ENCODE data around the gene PACC1. TPM values are rescaled to one million over a fixed set of nuclear protein-coding genes. Genes with fewer than 3 reads are reported as not detected.

The PACC1 gene
- 2.6 TPM for total RNA-seq
- long read RNA-seq, transcript TMEM206-201 (8 exons, 2,475 nt), result major isoform, 9 of 9 reads
- long read RNA-seq, partial matches to known transcripts, result 0 of 9 reads
- long read RNA-seq, other reads (novel, unspliced or antisense), result 0 of 9 reads

DNA sequence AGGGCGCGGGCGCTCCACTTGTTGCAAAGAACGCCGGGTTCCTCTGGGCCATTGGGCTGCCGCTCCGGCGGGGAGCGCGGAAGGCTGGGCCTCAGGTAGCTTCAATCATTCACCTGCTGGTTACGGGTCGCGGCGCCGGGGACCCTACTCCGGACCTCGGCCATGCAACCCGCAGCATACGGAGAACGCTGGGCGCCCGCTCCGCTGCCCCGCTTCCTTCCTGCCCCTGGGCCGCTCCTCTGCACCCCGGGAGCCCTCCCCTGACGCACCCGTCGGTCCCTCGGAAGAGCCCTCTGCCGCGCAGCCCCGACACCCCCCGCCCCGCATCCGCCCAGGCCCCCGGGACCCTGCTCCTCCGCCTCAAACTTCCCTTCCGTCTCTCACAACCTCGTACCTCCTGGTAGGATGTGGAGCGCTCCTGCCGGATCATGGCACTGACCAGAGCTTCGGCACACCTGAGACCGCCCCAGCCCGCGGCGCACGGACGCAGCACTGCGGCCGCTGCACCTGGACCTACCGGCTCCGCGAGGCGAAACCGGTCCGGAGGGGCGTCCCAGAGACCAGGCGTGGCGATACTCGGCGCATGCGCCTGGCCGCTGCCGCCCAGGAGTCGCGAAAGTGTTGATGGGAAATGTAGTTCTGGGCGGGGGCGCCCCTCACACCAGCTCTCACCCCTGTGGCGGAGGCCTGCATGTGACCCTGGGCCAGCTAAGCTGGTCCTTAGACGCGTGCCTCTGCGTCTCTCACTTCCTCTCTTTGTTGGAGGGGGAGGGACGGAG is at the start of gene PACC1:
Gene PACC1 (minus strand): TSS at position 559 of the 779 bp plus-strand sequence. CDS start 129 bp downstream, at position 430.
- TF ChIP-seq, protein P1, sequence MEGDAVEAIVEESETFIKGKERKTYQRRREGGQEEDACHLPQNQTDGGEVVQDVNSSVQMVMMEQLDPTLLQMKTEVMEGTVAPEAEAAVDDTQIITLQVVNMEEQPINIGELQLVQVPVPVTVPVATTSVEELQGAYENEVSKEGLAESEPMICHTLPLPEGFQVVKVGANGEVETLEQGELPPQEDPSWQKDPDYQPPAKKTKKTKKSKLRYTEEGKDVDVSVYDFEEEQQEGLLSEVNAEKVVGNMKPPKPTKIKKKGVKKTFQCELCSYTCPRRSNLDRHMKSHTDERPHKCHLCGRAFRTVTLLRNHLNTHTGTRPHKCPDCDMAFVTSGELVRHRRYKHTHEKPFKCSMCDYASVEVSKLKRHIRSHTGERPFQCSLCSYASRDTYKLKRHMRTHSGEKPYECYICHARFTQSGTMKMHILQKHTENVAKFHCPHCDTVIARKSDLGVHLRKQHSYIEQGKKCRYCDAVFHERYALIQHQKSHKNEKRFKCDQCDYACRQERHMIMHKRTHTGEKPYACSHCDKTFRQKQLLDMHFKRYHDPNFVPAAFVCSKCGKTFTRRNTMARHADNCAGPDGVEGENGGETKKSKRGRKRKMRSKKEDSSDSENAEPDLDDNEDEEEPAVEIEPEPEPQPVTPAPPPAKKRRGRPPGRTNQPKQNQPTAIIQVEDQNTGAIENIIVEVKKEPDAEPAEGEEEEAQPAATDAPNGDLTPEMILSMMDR (IDR thresholded peaks at IDR 0.05; ENCODE audit: borderline replicate concordance), result peak; percentile 12
- peaks cover 21% of the 10 kb centered on the region for H3K36me3 ChIP-seq
- peak within 1 kb of the TSS; percentile 95 for H3K4me3 ChIP-seq
- H3K9me3 ChIP-seq (replicated peaks), result no peaks in the 10 kb centered on the region
- H3K4me1 ChIP-seq, result peaks cover 19% of the 10 kb centered on the region
- H3K27ac ChIP-seq (replicated peaks), result peak within 1 kb of the TSS; percentile 54
- DNase-seq, result peak; percentile 90
- no peaks in the 10 kb centered on the region for H3K27me3 ChIP-seq (ENCODE audit: low read depth)
- intact Hi-C loops (cut with micrococcal nuclease), result no loop called here

DNA sequence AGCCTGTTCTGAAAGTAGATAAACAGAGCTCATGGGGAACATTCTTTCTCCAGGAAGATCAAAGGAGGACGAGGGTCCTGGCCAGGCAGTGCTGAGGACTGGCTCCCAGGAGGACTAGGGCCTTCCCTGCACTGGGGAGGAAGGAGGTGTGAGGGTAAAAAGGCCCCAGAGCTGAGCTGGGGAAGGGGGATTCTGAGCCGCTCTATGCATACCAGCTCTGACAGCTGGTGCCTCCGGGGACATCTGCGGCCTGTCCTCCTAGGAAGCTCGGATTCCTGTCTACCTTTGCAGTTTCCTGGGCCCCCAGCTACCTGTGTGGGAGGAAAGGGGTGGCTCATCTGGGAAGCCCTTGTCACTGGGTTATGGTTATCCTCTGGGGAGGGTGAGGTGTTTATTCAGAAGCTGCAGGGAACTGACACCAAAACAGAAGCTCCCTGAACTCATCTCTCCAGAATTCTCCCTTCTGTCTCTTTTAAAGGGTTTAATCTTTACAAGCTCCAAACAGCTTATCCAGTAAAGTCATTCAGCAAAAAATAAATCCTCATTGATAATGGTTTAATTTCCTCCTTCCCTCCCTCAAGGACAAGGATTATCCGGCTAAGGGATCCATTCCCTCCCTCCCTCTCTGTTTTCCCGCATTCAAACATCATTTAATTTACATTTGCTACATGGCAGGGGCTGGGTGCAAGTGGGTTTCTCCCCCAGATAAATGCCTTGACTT is 49.0 kb upstream of the PACC1 start:
- intact Hi-C loops (cut with micrococcal nuclease), result no loop called here
- H3K9me3 ChIP-seq (replicated peaks), result no peaks in the 10 kb centered on the region
- no peak for DNase-seq
- no peaks in the 10 kb centered on the region for H3K36me3 ChIP-seq
- no peaks in the 10 kb centered on the region for H3K27me3 ChIP-seq (ENCODE audit: low read depth)
- no peak overlapping the region for H3K27ac ChIP-seq (replicated peaks)
- H3K4me1 ChIP-seq, result no peaks in the 10 kb centered on the region
- H3K4me3 ChIP-seq, result no peak overlapping the region
- TF ChIP-seq, protein P1 (IDR thresholded peaks at IDR 0.05; ENCODE audit: borderline replicate concordance), result no peak

DNA sequence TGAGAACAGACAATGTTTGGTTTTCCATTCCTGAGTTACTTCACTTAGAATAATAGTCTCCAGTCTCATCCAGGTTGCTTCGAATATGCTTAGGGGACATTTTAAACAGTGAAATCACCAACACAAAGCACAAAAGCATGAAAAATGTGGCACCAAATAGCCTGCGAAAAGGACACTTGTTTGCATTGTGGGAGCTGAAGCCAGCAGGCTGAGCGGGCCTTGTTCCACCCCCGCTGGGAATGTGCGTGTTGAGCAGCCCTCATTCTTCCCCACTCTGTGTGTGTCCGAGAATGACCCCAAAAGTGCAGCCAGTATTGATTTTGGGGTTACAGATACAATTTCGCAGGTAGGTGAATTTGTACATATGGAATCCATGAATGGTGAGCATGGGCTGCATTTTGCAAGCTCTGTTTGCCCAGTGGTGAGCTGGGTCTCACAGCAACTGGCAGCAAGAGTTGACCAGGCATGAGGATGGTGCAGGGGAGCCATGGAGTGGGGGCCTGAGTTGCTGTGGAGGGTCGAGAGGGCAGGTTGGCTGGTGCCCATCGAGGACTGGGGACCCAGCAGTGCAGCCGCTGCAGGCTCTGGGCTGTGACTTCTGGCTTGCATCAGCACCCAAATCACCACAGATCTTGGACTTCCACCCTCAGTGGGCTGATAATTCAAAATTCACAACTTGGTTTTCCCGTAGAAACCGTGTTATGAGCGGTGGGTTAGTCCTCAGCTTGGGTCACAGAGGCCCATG is 47.4 kb upstream of the PACC1 start:
- no peaks in the 10 kb centered on the region for H3K36me3 ChIP-seq
- H3K27me3 ChIP-seq (ENCODE audit: low read depth), result no peaks in the 10 kb centered on the region
- H3K9me3 ChIP-seq (replicated peaks), result peaks cover 6% of the 10 kb centered on the region
- H3K4me1 ChIP-seq, result no peaks in the 10 kb centered on the region
- TF ChIP-seq, protein P1 (IDR thresholded peaks at IDR 0.05; ENCODE audit: borderline replicate concordance), result no peak
- H3K4me3 ChIP-seq, result no peak overlapping the region
- no peak for DNase-seq
- no peak overlapping the region for H3K27ac ChIP-seq (replicated peaks)
- intact Hi-C loops (cut with micrococcal nuclease), result no loop called here

DNA sequence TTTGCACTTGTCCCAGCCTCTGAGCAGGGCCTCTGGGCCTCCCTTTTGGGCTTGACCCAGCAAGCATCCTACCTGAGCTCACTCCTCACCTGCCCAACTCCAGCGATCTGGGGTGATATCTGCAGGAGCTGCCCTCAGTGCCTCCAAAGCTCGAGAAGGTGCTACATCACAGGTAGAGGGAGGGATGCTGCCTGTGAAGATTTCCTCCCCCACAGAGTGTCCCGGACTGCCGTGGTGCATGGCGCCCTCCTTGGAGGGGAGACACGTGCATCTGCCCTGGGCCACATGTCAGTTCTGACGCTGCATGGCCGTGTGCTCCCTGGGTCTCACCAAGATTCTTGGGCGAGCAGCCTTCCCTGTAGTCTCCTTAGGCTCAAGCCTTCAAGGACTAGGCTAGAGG is 45.7 kb upstream of the PACC1 start:
- TF ChIP-seq, protein P1 (IDR thresholded peaks at IDR 0.05; ENCODE audit: borderline replicate concordance), result no peak
- Histone ChIP-seq H3K9me3 (replicated peaks) (peaks cover 6% of the 10 kb centered on the region), H3K4me1 (peaks cover 14% of the 10 kb centered on the region), H3K27me3 (ENCODE audit: low read depth) (no peaks in the 10 kb centered on the region), H3K4me3 (no peak overlapping the region), H3K27ac (replicated peaks) (no peak overlapping the region), H3K36me3 (no peaks in the 10 kb centered on the region)
- no peak for DNase-seq
- intact Hi-C loops (cut with micrococcal nuclease), result no loop called here

DNA sequence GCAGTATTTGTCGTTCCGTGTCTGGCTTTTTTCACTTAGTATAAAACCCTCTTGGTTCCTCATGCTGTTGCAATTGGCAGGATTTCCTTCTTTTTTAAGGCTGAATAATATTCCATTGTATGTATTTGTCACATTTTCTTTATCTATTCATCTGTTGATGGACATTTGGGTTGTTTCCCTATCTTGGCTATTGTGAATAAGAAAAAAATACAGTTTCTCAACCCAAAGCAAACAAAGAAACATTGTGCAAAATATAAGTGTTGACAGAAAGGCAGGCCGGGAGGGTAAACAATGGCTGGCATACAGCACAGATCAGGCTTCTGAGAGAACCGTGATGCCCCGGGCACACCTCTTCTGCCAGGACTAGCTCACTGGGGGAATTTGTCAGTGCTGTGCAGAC is 45.0 kb upstream of the PACC1 start:
- intact Hi-C loops (cut with micrococcal nuclease), result loop anchor here (5.0 to 10.0 kb wide), 2 partner anchors 95 to 387 kb away; no protein-coding TSS in a partner anchor

More for the DNA sequence above, 45.0 kb upstream of the PACC1 start:
- peaks cover 6% of the 10 kb centered on the region for H3K9me3 ChIP-seq (replicated peaks)
- H3K36me3 ChIP-seq, result no peaks in the 10 kb centered on the region
- H3K4me3 ChIP-seq, result no peak overlapping the region
- H3K4me1 ChIP-seq, result peaks cover 15% of the 10 kb centered on the region
- no peak for DNase-seq
- no peak overlapping the region for H3K27ac ChIP-seq (replicated peaks)
- TF ChIP-seq, protein P1 (IDR thresholded peaks at IDR 0.05; ENCODE audit: borderline replicate concordance), result no peak
- H3K27me3 ChIP-seq (ENCODE audit: low read depth), result no peaks in the 10 kb centered on the region
